ENCODE results near the gene TMOD4.

TMOD4 gene

DNA sequence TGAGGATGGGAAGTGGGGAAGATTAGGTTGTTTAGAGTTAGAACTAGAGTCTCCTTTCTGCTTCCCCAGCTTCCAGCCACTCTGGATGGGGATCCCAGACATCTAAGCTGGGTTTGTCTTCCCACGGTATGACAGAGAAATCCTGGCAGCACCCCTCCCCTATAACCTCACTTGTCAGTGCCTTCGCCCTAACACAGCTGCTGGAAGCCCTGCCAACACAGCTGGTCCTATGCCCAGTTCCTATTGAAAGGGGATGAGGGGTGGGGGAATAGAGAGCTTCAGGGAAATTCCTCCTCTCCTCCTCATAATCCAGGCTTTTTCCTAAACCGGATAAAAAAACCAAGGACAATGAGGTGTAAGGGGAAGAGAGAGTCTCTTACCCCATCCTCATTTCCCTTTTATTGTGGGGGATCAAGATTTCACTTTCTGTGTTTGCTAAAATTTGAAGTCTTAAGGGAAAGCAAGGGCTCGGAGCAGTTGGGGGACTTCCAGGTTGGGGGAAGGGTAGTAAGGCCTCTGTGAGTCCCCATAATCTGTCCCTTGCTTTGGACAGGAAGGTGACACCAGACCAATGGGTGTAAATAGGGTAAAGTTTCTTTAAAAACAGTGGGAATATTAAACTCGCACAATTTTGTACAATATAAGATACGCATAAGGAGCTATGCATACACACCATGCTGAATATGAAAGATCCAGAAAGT, 590 bp downstream of the TMOD4 start:
- DNase-seq, result peak; percentile 73

DNA sequence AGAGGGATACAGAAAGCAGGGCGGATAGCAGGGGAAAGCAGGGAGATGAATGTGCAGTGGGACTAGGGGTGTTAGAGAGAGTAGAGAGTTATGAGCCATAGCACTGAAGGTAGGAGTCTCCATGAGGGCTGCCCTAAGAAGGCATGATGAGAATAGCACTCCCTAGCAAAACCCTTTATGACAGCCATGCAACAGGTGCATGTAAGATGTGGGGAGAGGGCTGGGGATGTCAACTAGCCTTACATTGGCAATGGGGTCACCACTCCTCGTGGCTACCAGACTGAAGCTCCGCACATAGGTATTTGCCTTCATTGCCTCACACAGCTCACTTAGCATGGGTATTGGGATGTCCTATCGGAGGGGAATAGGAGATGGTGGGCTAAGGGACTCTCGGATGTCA, 4.6 kb downstream of the TMOD4 start:
- DNase-seq, result no peak

DNA sequence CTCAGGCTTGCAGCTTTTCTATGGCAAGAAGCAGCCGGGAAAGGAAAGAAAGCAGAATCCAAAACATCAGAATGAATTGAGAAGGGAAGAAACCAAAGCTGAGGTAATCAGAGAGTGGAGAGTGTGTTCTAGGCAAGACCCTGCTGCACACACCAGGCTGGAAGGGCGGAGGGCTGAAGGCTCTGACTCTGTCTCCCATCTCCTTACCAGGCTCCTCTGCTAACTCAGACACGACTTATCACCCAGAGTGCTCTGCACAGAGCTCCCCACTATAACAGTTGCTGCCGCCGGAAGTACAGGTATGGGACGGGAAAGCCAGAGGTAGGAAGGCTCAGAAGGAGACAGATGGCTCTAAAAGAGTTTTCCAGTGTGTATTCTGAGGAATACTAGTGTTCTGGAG, 8.7 kb downstream of the TMOD4 start:
- no peak for DNase-seq

DNA sequence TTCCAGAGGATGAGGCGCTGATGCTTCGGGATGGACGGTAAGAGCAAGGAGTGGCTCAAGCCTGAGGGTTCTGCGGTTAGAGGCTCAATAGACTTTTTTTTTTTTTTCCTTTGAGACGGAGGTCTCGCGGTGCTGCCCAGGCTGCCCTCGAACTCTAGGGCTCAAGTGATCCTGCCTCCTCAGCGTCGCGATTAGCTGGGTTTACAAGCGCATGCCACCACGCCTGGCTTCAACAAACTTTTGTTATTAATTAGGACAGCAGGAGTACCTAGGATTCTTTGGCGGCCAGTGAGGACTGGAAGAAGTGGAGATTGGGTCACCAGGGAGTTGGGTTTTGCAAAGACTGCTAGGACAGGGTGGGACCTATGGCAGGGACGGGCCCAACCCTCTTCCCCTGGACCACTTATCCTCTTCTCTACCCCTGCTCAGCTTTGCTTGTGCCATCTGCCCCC, 9.2 kb downstream of the TMOD4 start:
- no peak for DNase-seq

DNA sequence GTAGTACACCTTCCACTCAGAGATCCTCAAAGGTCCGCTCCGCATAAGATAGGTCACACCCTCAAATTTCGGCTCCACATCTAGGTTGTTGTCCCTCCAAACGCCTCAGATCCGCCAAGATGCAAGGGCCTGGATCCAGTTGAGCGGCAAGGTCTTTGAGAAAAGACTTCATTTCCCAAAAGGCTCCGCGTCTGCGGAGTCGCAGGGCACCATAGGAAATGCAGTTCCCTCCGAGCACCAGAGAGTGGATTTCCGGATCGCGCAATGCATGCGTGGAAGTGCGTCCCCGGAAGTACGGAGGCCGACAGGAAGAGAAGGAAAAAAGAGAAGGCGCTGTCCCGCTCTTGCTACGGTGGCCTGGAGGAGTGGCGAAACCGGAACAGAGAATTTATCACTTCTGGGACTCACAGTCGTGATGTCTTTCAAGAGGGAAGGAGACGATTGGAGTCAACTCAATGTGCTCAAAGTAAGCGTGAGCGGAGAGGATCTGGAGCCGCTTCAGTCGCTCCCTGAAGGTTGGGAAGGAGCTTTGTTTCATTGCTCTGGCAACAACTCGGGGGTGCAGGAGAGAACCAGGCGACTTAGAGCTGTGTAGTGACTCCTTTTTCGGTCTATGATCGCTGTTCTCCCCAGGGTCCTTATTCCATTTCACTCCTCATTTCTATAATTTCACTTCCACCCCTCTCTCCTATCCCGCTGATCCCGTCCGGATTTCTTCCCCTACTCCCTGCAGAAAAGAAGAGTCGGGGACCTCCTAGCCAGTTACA, 9.9 kb downstream of the TMOD4 start, which contains the start of the genes LYSMD1 and SCNM1:
TSS of gene LYSMD1 (minus strand) at position 165 of the 767 bp plus-strand sequence. CDS start 644 bp downstream, outside the sequence.
TSS of gene SCNM1 (plus strand) at position 407 of the 767 bp plus-strand sequence. CDS start at position 416, 9 bp downstream.
- DNase-seq, result peak; percentile 98

DNA sequence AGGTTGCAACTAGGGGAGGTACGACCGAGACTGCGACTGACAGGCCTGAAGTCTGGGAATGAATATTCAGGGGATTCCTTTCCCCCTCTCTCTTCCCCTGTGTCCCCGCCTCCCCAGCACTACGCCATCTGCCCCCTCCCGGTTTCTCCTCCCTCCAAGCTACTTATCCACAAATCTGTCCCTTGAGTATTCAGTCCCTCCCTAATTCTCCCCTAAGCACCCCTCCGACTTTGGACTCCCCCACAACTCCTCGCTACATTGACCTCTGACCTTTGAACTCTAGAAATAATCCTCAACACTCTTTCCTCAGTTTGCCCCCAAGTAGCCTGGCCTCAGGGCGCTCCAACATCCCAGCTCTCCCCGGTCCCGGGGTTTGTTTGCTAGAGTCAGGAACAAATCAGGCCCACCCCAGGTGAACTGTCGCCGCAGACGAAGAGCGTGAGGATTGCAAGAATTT, 10.5 kb downstream of the TMOD4 start:
- peak; percentile 63 for DNase-seq

DNA sequence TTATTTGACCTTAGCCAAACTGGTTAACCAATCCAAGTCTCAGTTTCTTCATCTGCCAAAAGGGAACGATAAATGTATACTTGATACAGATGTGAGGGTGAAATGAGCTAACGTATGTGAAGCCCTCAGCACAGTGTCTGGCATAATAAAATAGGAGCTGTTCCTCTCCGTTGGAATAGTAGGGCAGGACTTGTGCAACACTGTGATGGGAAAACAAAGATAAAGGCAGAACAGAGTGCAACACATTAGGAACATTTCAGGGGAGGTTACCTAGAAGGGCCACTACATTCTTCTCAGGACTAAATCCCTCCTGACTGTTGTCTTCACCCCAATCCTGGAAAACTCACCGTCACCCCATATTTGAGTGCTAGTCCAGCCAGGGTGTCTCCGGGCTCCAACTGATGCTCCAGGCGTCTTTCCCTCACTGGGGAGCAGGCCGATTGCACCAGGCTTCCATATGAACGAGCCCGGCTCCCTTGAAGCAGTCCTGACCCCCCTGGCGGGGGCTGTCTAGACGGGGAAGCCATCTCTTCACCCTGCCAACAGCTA, 11.0 kb downstream of the TMOD4 start:
- DNase-seq, result no peak

DNA sequence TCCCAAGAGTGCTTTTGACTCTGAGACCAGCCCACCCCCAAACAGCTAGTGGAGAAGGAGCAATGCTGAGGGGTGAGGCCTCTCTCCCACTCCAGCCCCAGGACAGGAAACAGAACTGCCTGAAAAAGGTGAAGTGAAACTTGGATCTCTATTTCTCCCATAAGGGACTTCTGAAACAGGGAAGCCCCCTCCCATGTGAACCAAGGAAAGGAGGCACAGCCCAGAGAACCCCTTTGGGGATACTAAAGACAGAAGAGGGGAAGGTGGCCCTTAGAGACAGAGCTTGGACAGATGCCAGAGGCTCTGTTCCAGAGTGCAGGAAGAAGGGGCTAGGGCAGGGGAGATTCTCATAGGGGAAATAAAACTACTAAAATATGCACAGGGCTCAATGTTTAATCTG, 16.4 kb downstream of the TMOD4 start:
- DNase-seq, result no peak

DNA sequence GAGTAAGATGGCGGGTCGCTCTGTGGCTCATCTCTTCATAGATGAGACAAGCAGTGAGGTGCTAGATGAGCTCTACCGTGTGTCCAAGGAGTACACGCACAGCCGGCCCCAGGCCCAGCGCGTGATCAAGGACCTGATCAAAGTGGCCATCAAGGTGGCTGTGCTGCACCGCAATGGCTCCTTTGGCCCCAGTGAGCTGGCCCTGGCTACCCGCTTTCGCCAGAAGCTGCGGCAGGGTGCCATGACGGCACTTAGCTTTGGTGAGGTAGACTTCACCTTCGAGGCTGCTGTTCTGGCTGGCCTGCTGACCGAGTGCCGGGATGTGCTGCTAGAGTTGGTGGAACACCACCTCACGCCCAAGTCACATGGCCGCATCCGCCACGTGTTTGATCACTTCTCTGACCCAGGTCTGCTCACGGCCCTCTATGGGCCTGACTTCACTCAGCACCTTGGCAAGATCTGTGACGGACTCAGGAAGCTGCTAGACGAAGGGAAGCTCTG, 17.0 kb downstream of the TMOD4 start:
- no peak for DNase-seq

DNA sequence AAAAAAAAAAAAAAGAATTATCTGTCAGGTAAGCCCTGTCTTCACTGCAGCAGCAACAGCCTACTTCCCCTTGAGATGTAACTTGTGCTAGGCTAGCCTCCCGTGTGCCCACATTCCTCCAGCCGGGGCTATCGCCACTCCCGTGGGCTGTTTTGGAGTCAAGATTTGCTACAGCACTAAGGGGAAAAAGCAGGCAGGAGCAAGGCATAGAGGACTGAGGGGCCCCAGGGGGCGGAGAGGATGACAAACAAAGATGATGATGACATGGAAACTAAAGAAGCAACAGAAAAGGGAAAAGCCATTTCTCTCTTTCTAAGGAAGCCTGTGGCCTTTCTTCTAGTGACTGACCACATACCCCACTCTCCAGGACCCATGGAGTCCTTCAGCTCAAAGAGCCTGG, 17.5 kb downstream of the TMOD4 start:
- DNase-seq, result no peak

DNA sequence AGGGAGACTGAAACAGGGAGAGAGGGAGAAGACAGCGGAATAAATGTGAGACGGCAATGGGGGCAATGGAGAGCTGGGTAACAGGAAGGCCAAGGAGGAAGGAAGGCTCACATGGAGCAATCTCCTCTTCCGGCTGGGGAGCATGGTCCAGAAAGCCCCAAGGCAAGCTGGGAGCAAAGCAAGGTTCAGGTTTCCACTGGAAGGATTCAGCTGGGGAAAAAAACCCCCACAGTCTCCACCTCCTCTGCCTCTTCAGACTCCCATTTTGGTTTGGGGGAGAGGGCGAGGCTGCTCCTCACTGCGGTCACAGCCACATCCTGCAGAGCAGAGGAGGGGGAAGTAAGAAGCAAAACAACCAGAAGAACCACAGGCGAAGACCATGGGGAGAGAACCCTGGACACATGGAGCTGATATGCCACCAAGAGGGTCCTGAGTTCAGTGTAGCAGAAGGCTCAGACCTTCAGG, 18.7 kb downstream of the TMOD4 start:
- no peak for DNase-seq

DNA sequence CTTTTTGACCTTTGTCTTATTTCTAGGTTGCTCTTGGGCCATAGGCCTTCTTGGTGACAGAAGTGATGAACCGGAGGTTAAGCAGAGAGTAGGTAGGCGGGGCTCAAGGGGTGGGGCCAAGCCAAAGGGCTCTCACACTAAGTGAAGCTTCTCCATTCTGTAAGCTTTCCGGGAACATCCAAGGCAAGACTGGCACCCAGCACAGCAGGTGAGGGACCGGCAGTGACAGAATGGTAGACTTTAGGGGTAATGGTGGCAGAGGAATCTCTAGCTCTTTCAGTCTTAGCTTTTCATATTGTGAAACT, 19.3 kb downstream of the TMOD4 start, which contains the start of gene TNFAIP8L2:
TSS of gene TNFAIP8L2 (plus strand) at position 135 of the 305 bp plus-strand sequence. CDS start 2,049 bp downstream, outside the sequence.
- DNase-seq, result no peak

DNA sequence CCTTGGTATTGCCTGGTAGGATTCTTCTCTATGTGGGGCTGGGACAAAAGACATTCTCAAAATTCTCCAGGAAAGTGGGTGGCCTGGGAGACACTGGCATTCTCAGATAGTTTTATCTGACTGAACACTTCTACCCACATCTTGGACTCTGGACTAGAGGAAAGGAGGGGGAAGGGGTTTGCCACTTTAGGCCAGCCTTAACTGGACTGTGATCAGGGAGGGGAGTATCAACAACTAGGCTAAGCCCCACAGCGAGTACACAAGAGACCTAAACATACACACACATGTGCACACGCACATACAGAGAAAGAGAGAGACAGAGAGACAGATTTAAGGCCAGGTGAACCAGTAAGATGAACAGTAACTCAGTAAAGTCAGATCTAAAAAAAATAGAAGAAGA, 28.1 kb downstream of the TMOD4 start:
- no peak for DNase-seq

DNA sequence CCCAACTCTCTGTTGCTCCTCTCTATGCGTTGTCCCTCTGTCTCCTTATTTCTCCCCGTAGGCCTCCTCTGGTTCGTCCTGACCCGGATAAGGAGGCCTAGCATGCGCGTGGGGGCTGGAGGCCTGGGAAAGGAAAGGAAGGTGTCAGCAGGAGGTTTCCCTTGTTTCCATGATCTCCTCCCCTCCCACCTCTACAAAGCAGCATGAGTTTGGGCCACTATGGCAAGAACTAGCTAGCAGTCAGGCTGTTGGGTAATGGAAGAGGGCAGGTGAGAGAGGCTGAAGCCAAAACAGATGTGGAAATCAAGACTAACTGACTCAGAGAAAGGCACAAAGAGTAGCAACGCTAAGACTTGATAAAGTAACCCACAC, 28.7 kb downstream of the TMOD4 start:
- no peak for DNase-seq

DNA sequence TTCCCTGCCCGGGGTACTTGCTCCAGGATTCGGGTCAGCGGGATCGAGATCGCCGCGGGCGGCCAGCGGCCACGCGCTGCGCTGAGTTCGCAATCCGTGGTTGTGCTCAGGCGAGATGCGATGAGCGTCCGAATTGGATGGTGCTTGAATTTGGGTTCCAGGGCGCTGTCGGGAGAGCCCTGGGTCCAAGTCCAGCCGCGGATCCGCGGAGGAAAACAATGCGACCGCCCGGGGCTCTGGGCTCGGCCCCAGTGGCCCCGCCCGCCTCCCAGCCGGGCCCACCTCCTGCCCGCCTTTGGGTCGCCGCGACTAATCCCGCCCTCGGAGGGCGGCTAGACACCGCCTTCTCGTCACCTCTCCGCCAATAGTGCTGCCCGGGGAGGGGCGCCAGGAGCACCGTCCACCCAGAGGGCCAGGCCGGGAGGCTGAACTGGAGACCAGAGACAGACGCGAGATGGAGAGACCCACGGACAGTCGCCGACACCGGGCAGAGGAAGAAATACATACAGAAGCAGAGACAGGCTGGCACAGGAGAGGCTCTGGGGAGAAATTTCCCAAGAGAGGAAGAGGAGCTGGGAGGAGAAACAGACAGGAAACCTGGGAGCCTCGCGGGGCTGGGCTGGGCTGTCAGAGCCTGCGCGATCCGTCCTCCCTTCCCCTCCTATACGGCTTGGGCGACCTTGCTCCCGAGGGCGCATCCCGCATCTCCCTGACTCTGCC, 29.2 kb downstream of the TMOD4 start, which contains the start of gene SEMA6C:
TSS of gene SEMA6C (minus strand) at position 220 of the 720 bp plus-strand sequence. CDS start 4,010 bp downstream, outside the sequence.
- peak; percentile 96 for DNase-seq

DNA sequence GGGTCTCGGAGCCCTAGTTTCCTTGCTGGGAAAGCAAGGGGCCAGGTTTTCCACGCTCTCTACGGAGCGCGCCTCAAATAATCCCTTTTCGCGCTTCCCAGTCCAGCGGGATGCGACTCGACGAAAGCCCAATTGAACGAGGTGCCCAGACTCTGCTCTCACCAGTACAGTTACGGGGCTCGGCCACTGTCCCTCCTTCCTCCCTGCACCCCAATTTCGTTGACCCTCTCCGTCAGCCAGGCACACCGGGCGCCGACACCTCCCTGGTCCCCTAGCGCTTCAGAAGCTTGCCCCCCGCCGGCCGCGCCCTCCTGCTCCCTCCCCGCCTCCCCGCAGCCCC, 29.7 kb downstream of the TMOD4 start:
- DNase-seq, result no peak

DNA sequence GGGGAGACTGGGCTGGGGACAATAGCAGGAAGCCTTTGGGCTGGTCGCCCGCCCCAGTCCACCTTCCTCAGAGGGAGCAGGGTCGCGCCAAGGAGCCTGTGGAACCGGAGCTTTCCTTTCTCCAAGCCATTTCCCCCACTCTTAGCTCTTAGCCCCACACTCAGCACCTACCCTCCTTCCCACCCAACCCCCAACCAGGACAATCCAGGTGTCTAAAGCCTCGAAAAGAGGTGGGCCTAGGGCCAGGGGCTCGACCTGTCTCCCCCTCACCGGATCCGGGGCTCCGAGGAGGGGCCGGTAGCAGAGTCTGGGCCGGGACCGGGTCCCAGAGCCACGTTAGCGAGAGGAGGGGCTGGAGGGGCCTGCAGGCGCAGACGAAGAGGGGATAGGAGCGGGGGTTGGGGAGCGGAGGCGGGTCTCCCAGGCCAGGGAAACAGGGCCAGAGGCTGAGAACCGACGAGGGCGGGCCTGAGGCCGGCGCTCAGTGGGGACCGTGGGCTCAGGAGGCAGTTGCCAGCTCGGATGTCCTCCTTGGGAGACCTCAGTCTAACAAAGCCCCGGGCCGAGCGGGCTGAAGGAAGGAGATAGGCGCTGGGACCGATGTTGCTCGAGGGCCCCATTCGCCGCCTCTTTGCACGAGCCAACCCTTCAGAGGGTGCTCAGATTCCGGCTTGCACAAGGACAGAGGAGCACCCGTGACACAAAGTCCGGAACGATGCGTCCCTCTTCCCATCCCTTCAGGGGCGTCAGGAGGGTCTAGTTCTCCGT, 30.3 kb downstream of the TMOD4 start:
- DNase-seq, result peak; percentile 63

DNA sequence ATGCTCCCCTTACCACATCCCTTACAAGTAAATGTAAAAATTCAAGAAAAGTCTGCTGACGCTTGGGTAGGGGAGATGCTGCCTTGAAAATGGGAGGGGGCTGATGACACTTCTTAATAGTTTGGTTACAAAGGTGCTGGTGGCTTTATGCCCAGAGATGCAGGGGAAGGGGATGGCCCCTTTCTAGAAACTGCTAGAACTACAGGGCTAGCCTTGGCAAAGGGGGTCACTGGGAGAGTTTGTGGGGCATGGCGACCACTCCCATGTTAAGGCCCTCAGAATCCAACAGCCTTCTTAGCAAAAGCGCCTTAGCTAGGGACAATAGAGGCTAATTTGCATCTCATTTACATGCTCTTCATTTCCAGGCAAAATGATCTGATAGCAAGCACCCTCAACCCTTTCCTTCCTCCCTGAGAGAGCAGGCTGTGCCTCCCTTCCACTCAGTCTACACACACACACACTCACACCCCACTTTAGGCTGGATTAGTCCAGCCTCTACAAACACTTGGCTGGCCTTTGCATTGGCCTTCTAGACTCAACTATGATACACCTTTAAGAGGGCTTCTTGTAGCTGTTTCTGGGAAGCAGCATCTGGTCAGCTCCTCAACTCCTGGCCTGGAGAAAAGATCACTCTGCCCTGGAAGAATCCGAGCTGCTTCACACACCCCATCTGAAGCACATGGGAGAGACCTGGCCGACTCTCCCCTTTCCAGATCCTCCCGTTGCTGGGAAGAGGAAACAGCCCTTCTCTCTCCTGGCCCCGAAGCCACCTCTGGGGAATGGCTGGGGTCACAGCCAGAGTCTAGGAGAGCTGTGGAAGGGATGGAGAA, 31.1 kb downstream of the TMOD4 start:
- peak; percentile 74 for DNase-seq

DNA sequence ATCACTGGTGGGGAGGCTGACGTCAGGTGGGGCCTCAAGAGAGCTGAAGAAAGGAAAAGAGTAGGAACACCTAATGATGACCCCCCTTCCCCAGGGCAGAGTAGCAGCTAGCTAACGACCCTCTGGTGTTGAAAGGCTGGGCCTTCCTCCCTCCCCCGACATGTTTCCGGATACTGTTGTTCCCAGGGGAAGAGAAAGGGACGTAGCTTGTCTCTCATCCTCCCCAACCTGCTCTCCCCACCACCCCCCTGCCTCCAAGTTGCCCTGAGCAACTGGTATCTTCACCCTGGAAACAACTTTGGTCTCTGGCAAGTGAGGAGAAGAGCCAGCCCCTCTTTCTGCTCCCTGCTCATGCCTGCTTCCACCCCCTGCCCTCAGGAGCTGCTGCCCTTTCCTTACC, 31.8 kb downstream of the TMOD4 start:
- DNase-seq, result no peak

DNA sequence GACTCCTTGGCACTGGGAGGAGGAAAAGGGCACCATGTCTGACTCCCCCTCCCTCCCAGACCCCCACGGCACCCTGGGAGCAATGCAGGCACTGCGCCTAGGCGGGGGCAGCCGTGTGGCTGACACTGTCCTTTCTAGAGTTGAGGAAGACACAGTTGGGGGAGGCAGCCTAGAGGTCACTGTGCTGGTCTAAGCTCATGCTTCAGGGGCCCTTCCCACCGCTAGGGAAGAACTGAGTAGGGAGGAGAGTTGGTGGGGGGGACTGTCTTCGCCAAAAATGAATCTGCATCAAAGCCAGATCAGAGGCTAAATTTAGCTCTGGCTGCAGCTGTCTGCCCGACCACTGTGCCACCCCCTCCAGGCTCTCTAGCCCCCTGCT, 32.7 kb downstream of the TMOD4 start:
- DNase-seq, result no peak

DNA sequence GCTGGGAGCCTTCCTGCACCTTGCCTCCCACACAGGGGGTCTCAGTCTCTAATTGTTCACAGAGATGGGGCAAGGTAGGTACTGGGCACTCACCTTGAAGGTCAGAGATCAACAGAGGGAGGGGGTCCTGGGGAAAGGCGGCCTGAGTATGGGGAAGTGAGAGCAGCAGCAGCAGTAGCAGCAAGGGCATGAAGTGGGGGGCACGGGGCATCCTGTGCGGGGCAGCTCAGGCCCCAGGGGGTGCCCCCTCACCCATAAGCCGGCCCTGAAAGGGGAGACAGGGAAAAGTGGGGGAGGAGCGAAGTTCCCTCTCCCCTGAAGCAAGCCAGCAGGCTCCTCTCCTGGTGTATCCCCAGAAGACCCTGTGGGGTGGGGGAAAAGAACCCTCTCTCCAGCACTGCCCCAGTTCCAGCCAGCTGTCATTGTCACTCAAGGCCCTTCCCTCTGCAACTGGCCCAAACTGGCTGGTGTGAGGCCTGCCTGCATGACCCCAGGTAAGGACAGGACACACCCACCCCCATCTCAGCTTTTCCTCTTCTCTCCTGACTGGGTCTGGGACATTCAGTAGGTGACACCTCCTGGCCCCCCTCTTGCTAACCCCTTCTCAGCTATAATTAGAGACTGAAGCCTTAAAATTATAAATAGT, 33.2 kb downstream of the TMOD4 start:
- DNase-seq, result no peak
